Astrocyte (in vitro differentiated cells and primary cell): ENCODE results near the gene SULF2. TPM values are rescaled to one million over a fixed set of nuclear protein-coding genes. Genes with fewer than 3 reads are reported as not detected.

Experiments
- DNase-seq: peaks from one replicate; pipeline ENCODE4 v3.0.0-alpha.2; 2010; ENCODE audit warnings: low read depth
- FAIRE-seq: peaks from 2 replicates; lab custom pipeline; 2011; peaks lifted over from hg19 to GRCh38; lab: Jason Lieb, UNC
- H2AFZ ChIP-seq: 2 replicates; pipeline ENCODE4 v1.6.0; 2012; ENCODE audit warnings: low read depth, low read length, inconsistent platforms
- H3K27ac ChIP-seq: 2 replicates; pipeline ENCODE4 v1.5.1; 2011; ENCODE audit warnings: low read depth, low read length, inconsistent platforms
- H3K27me3 ChIP-seq: 2 replicates; pipeline ENCODE4 v1.6.0; 2011; ENCODE audit warnings: low read length, inconsistent platforms; ENCODE audit not compliant: insufficient read depth
- H3K36me3 ChIP-seq: 2 replicates; pipeline ENCODE4 v1.5.1; 2011; ENCODE audit warnings: low read length, inconsistent platforms; ENCODE audit not compliant: insufficient read depth
- H3K4me1 ChIP-seq: 2 replicates; pipeline ENCODE4 v1.5.1; 2011; ENCODE audit warnings: low read length, inconsistent platforms; ENCODE audit not compliant: insufficient read depth
- H3K4me2 ChIP-seq: 2 replicates; pipeline ENCODE4 v1.6.0; 2012; ENCODE audit warnings: low read length, inconsistent platforms
- H3K4me3 ChIP-seq: 2 replicates; pipeline ENCODE4 v1.5.1; 2011; ENCODE audit warnings: low read depth, mild to moderate bottlenecking, low read length, inconsistent platforms; ENCODE audit not compliant: insufficient read depth
- H3K79me2 ChIP-seq: 2 replicates; pipeline ENCODE4 v1.6.0; 2012; ENCODE audit warnings: mild to moderate bottlenecking, low read length, inconsistent platforms; ENCODE audit not compliant: insufficient read depth
- H3K9ac ChIP-seq: 2 replicates; pipeline ENCODE4 v1.6.0; 2012; ENCODE audit warnings: mild to moderate bottlenecking, low read length, inconsistent platforms
- H3K9me3 ChIP-seq: 2 replicates; pipeline ENCODE4 v1.5.1; 2012; ENCODE audit warnings: low read depth, mild to moderate bottlenecking, low read length, inconsistent platforms; ENCODE audit not compliant: insufficient read depth
- H4K20me1 ChIP-seq: 2 replicates; pipeline ENCODE4 v1.6.0; 2012; ENCODE audit warnings: low read length, inconsistent platforms; ENCODE audit not compliant: insufficient read depth
- H3K27ac Mint-ChIP-seq: one replicate; pipeline ENCODE4 v1.8.0; 2021; ENCODE audit warnings: mild to moderate bottlenecking, mixed read lengths; ENCODE audit not compliant: unreplicated experiment
- H3K27me3 Mint-ChIP-seq: one replicate; pipeline ENCODE4 v1.8.0; 2021; ENCODE audit warnings: low read depth, mixed read lengths; ENCODE audit not compliant: unreplicated experiment
- H3K36me3 Mint-ChIP-seq: one replicate; pipeline ENCODE4 v1.8.0; 2021; ENCODE audit warnings: low read depth, mixed read lengths; ENCODE audit not compliant: unreplicated experiment
- H3K4me1 Mint-ChIP-seq: one replicate; pipeline ENCODE4 v1.8.0; 2021; ENCODE audit warnings: low read depth, mixed read lengths; ENCODE audit not compliant: unreplicated experiment
- H3K4me3 Mint-ChIP-seq: one replicate; pipeline ENCODE4 v1.8.0; 2021; ENCODE audit warnings: mild to moderate bottlenecking, moderate library complexity, mixed read lengths; ENCODE audit not compliant: unreplicated experiment
- H3K9me3 Mint-ChIP-seq: one replicate; pipeline ENCODE4 v1.8.0; 2021; ENCODE audit warnings: mild to moderate bottlenecking, mixed read lengths; ENCODE audit not compliant: unreplicated experiment
- CTCF ChIP-seq: IDR thresholded peaks from 2 replicates; pipeline ENCODE4 v1.5.1; 2011; ENCODE audit warnings: low read depth, mild to moderate bottlenecking, inconsistent platforms, low read length, moderate library complexity; ENCODE audit not compliant: insufficient read depth
- EZH2 ChIP-seq: IDR thresholded peaks from 2 replicates; pipeline ENCODE4 v1.6.1; 2012; ENCODE audit warnings: mild to moderate bottlenecking, low read length, inconsistent platforms; ENCODE audit not compliant: insufficient read depth
- total RNA-seq: library from RNA; stranded (reverse); gene quantifications from 2 replicates; pipeline ENCODE4 v1.2.1, GENCODE V29; 2021

SULF2 gene
- total RNA-seq, 1 donor from 2014 or later, result 139 TPM

DNA sequence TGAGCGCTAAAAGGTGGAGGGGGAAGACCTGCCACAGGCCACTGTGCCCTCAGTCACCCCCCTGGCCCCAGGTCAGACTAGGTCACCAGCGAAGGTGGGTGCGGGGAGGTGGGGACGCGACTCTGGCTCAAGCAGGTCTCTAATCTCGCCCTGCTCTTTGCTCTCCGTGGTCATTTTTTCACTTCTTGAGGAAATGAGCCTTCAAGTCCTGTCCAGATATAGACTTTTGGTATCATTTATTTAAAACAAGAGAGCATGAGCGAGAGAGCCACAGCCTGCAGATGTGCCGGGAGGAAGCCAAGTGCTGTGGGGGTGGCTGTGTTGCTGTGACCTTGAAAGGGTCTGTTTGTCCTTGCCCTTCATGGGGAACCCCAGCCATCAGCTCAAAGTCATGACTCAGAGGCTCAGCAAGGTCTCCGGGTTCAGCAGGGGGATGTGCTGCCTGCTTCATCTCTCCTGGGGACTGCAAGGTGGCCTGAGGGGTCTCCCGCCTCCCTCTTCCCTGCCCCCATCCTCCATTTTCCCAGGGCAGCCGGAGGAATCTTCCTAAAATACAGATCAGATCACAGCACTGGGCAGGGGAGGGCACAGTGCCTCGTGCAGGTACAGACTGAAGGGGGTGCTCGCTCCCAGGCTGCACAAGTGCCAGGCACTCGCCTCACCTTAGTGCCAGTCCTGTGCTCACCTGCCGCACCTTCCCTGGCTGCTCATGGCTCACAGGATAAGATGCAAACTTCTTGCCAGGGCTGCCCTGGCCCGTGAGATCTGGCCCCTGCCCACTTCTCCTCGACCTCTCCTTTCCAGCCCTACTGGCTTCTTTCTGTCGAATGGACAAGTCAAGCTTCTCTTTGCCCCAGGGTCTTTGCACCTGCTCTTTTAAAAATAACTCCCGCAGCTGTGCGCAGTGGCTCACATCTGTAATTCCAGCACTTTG lies 26.5 kb downstream of the SULF2 start:
- H3K4me1 Mint-ChIP-seq, result peaks cover 9% of the 10 kb centered on the region

GRCh38 chr20:47757145-47758035 lies 27.9 kb downstream of the SULF2 start:
- Histone ChIP-seq H3K4me2 (no peak overlapping the region), H3K79me2 (no peaks in the 10 kb centered on the region), H3K4me1 (no peaks in the 10 kb centered on the region), H3K9ac (no peak overlapping the region), H3K36me3 (no peaks in the 10 kb centered on the region), H2AFZ (no peak overlapping the region), H3K27ac (no peak overlapping the region), H3K27me3 (peaks cover 16% of the 10 kb centered on the region), H4K20me1 (peaks cover 16% of the 10 kb centered on the region), H3K4me3 (no peak overlapping the region), H3K9me3 (no peaks in the 10 kb centered on the region)
- H3K36me3 Mint-ChIP-seq, result peaks cover 25% of the 10 kb centered on the region
- no peak for FAIRE-seq
- peaks cover 8% of the 10 kb centered on the region for H3K27me3 Mint-ChIP-seq
- H3K9me3 Mint-ChIP-seq, result no peaks in the 10 kb centered on the region
- TF ChIP-seq EZH2 (no peak), CTCF (no peak)
- H3K4me1 Mint-ChIP-seq, result peaks cover 9% of the 10 kb centered on the region
- no peak overlapping the region for H3K4me3 Mint-ChIP-seq
- no peak for DNase-seq
- H3K27ac Mint-ChIP-seq, result no peak overlapping the region

More for the DNA sequence above, 26.5 kb downstream of the SULF2 start:
- peaks cover 16% of the 10 kb centered on the region for H3K27me3 ChIP-seq
- no peak overlapping the region for H3K27ac Mint-ChIP-seq
- no peaks in the 10 kb centered on the region for H3K9me3 ChIP-seq
- no peak overlapping the region for H3K4me3 ChIP-seq
- no peak overlapping the region for H3K4me2 ChIP-seq
- H3K27ac ChIP-seq, result no peak overlapping the region
- DNase-seq (no peak), FAIRE-seq (no peak)
- peaks cover 26% of the 10 kb centered on the region for H3K36me3 Mint-ChIP-seq
- H3K9ac ChIP-seq, result no peak overlapping the region
- H3K9me3 Mint-ChIP-seq, result no peaks in the 10 kb centered on the region
- H3K36me3 ChIP-seq, result no peaks in the 10 kb centered on the region
- no peaks in the 10 kb centered on the region for H3K4me1 ChIP-seq
- peaks cover 11% of the 10 kb centered on the region for H3K27me3 Mint-ChIP-seq
- TF ChIP-seq CTCF (no peak), EZH2 (no peak)
- no peak overlapping the region for H3K4me3 Mint-ChIP-seq
- H4K20me1 ChIP-seq, result peaks cover 24% of the 10 kb centered on the region
- H2AFZ ChIP-seq, result no peak overlapping the region
- H3K79me2 ChIP-seq, result no peaks in the 10 kb centered on the region
